HepG2 (cell line): ENCODE measurements around the gene SPACA4. TPM values are rescaled to one million over a fixed set of nuclear protein-coding genes. Genes with fewer than 3 reads are reported as not detected.

ENCODE experiments used
- BCL6 ChIP-seq: IDR thresholded peaks from 2 replicates; pipeline ENCODE4 v1.6.1; 2016; ENCODE audit warnings: missing genetic modification reagents, missing compliant biosample characterization
- HIVEP1 ChIP-seq: sonication (generic); formaldehyde crosslinking; IDR thresholded peaks from 2 replicates; pipeline ENCODE4 v1.4.0; 2020; ENCODE audit warnings: mild to moderate bottlenecking, missing genetic modification reagents
- HNRNPLL ChIP-seq: fragments of 200-400 bp; formaldehyde crosslinking; IDR thresholded peaks from 2 replicates; pipeline ENCODE4 v1.6.1; 2017; ENCODE audit warnings: mild to moderate bottlenecking, low read depth, low read length; ENCODE audit not compliant: poor library complexity, severe bottlenecking
- KLF16 ChIP-seq, 2 experiments: sonication (generic) in 1 of 2; formaldehyde crosslinking in 1 of 2; IDR thresholded peaks; 2 replicates each; pipeline versions ENCODE4 v1.6.1 to v1.8.0; 2016 to 2023; ENCODE audit warnings: missing genetic modification reagents in 2 of 2, missing compliant biosample characterization in 1 of 2
- MEF2D ChIP-seq: sonication (generic); formaldehyde crosslinking; IDR thresholded peaks from 2 replicates; pipeline ENCODE4 v1.5.1; 2020; ENCODE audit warnings: mild to moderate bottlenecking, missing genetic modification reagents
- MIER2 ChIP-seq: IDR thresholded peaks from 2 replicates; pipeline ENCODE4 v1.6.1; 2016; ENCODE audit warnings: missing biosample characterization, missing genetic modification reagents
- MTA3 ChIP-seq: sonication (generic); formaldehyde crosslinking; IDR thresholded peaks from 2 replicates; pipeline ENCODE4 v1.4.0; 2020; ENCODE audit warnings: missing genetic modification reagents
- NFATC3 ChIP-seq: sonication (generic); formaldehyde crosslinking; IDR thresholded peaks from 2 replicates; pipeline ENCODE4 v1.5.1; 2020; ENCODE audit warnings: mild to moderate bottlenecking, missing genetic modification reagents
- RAD21 ChIP-seq: fragments of 450-650 bp; formaldehyde crosslinking; IDR thresholded peaks from 2 replicates; pipeline ENCODE4 v1.5.0; 2020; ENCODE audit warnings: mild to moderate bottlenecking
- RCOR2 ChIP-seq: IDR thresholded peaks from 2 replicates; pipeline ENCODE4 v1.6.1; 2016; ENCODE audit warnings: missing biosample characterization, missing genetic modification reagents
- REPIN1 ChIP-seq: sonication (generic); formaldehyde crosslinking; IDR thresholded peaks from 2 replicates; pipeline ENCODE4 v1.8.0; 2022; ENCODE audit warnings: missing genetic modification reagents, low read depth, mild to moderate bottlenecking, borderline replicate concordance
- TBX2 ChIP-seq: sonication (generic); formaldehyde crosslinking; IDR thresholded peaks from 2 replicates; pipeline ENCODE4 v1.5.0; 2020; ENCODE audit warnings: missing genetic modification reagents, mild to moderate bottlenecking, borderline replicate concordance
- THAP11 ChIP-seq: IDR thresholded peaks from 2 replicates; pipeline ENCODE4 v1.6.1; 2016; ENCODE audit warnings: missing biosample characterization, missing genetic modification reagents
- ZFX ChIP-seq: sonication (generic); formaldehyde crosslinking; IDR thresholded peaks from 2 replicates; pipeline ENCODE4 v1.4.0; 2020; ENCODE audit warnings: mild to moderate bottlenecking, low read depth, missing genetic modification reagents, moderate library complexity
- ZNF251 ChIP-seq: sonication (generic); formaldehyde crosslinking; IDR thresholded peaks from 2 replicates; pipeline ENCODE4 v1.9.0; 2021; ENCODE audit warnings: mild to moderate bottlenecking, missing genetic modification reagents
- ZNF317 ChIP-seq: sonication (generic); formaldehyde crosslinking; IDR thresholded peaks from 2 replicates; pipeline ENCODE4 v1.5.0; 2020; ENCODE audit warnings: mild to moderate bottlenecking, missing genetic modification reagents
- ZNF720 ChIP-seq: sonication (generic); formaldehyde crosslinking; IDR thresholded peaks from 2 replicates; pipeline ENCODE4 v1.4.0; 2020; ENCODE audit warnings: missing genetic modification reagents
- ZNF792 ChIP-seq: IDR thresholded peaks from 2 replicates; pipeline ENCODE4 v1.6.1; 2016
- polyA plus RNA-seq, 8 experiments: library from polyadenylated mRNA; depleted of rRNA in 3 of 8; stranded (reverse) in 7 of 8; unstranded in 1 of 8; fragments of >200 nt; fragmentation: Illumina TruSeq in 4 of 8; extraction: Trizol in 4 of 8; gene quantifications; 2 replicates each; pipeline versions ENCODE4 v1.2.1 to v1.2.3, GENCODE V29; 2011 to 2016; ENCODE audit warnings: low read depth in 4 of 8, missing spikeins in 1 of 8, mixed read lengths in 1 of 8; ENCODE audit not compliant: insufficient read depth in 1 of 8
- total RNA-seq, 5 experiments: library from RNA; depleted of rRNA; stranded (reverse); fragments of >200 nt; fragmentation: Illumina TruSeq; extraction: Trizol; gene quantifications; 2 replicates each; pipeline ENCODE4 v1.2.3, GENCODE V29; 2016; ENCODE audit warnings: low read depth in 1 of 5
- TF ChIP-seq, protein P1 (sequence below): IDR thresholded peaks from 2 replicates; pipeline ENCODE4 v1.6.1; 2016; ENCODE audit warnings: mild to moderate bottlenecking, missing biosample characterization, missing genetic modification reagents
- TF ChIP-seq, protein P2 (sequence below): sonication (generic); formaldehyde crosslinking; IDR thresholded peaks from 2 replicates; pipeline ENCODE4 v1.4.0; 2020; ENCODE audit warnings: mild to moderate bottlenecking, low read depth, missing genetic modification reagents
- TF ChIP-seq, protein P3 (sequence below): sonication (generic); formaldehyde crosslinking; IDR thresholded peaks from 2 replicates; pipeline ENCODE4 v1.8.0; 2022; ENCODE audit warnings: missing genetic modification reagents, mild to moderate bottlenecking, borderline replicate concordance
- TF ChIP-seq, protein P4 (sequence below): sonication (generic); formaldehyde crosslinking; IDR thresholded peaks from 2 replicates; pipeline ENCODE4 v1.8.0; 2022; ENCODE audit warnings: mild to moderate bottlenecking, missing genetic modification reagents
- TF ChIP-seq, protein P5 (sequence below): IDR thresholded peaks from 2 replicates; pipeline ENCODE4 v1.6.1; 2016; ENCODE audit warnings: missing biosample characterization, missing genetic modification reagents, low read depth

SPACA4 gene
- total and polyA plus RNA-seq, 2 of the 13 experiments (the other 11 are each of a cell fraction or from before 2014, with no cell fraction given): not detected

DNA sequence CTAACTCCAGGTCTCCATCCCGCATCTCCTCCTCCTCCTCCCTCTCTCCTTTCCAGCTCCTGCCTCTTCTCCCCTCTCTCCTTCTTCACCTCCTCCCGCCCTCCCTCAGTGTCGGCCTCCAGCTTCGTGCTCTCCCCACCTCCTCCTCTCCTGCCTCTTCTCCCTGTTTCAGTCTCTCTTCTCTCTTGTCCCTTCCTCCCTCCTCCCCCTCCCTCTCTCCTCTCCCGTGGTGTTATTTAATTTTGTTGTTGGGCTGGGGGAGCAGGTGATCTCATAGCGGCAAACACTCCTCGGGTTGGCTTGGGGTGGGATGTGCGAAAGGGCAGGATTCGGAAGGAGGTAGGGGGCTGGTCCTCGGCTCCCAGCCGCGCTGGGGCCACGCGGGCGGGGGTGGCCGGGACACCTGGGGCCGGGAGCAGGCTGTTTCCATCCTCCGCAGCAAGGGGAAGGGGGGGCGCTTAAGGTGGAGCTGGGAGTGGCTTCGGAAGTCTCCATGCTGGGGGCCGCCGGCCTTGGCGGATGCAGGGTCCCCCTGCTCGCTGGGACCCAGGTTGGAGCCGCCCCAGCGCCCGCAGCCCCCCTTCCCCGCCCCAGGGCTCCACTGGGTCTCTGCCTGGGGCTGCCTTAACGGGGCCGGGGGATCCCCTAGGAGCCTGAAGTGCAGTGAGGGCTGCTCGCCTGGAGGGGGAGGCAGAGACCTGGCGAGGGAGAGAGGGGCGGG lies 39.6 kb downstream of the SPACA4 start, which contains the start of gene CA11 (continued):
- TF ChIP-seq ZNF317 (CRISPR knock-in tag) (0 out of 2 replicates have a peak, but pooled peaks have one; percentile 21), RAD21 (CRISPR knock-in tag) (peak; percentile 88), MTA3 (no peak), HNRNPLL (peak; percentile 46), NFATC3 (peak; percentile 56; the same call in 1 of the 2 replicates), MEF2D (no peak), RCOR2 (CRISPR knock-in tag) (0 out of 2 replicates have a peak, but pooled peaks have one; percentile 32), ZFX (CRISPR knock-in tag) (no peak), REPIN1 (CRISPR knock-in tag) (peak; percentile 25; the same call in 1 of the 2 replicates), ZNF792 (CRISPR knock-in tag) (peak; percentile 16; the same call in 1 of the 2 replicates), BCL6 (CRISPR knock-in tag) (peak; percentile 18; the same call in 1 of the 2 replicates), KLF16 (CRISPR knock-in tag; IDR thresholded peaks at IDR 0.05) (peak in 1 of 2 experiments; percentile 58; a peak in 1 of 4 replicates), MIER2 (CRISPR knock-in tag) (no peak), ZNF720 (CRISPR knock-in tag) (no peak), ZNF251 (no peak), THAP11 (CRISPR knock-in tag) (peak; percentile 89), HIVEP1 (CRISPR knock-in tag) (peak; percentile 56; the same call in 1 of the 2 replicates), TBX2 (no peak)
- TF ChIP-seq, protein P1, sequence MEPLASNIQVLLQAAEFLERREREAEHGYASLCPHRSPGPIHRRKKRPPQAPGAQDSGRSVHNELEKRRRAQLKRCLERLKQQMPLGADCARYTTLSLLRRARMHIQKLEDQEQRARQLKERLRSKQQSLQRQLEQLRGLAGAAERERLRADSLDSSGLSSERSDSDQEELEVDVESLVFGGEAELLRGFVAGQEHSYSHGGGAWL (CRISPR knock-in tag): 0 out of 2 replicates have a peak, but pooled peaks have one; percentile 30
- TF ChIP-seq, protein P2, sequence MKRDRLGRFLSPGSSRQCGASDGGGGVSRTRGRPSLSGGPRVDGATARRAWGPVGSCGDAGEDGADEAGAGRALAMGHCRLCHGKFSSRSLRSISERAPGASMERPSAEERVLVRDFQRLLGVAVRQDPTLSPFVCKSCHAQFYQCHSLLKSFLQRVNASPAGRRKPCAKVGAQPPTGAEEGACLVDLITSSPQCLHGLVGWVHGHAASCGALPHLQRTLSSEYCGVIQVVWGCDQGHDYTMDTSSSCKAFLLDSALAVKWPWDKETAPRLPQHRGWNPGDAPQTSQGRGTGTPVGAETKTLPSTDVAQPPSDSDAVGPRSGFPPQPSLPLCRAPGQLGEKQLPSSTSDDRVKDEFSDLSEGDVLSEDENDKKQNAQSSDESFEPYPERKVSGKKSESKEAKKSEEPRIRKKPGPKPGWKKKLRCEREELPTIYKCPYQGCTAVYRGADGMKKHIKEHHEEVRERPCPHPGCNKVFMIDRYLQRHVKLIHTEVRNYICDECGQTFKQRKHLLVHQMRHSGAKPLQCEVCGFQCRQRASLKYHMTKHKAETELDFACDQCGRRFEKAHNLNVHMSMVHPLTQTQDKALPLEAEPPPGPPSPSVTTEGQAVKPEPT (CRISPR knock-in tag): peak; percentile 100
- TF ChIP-seq, protein P3, sequence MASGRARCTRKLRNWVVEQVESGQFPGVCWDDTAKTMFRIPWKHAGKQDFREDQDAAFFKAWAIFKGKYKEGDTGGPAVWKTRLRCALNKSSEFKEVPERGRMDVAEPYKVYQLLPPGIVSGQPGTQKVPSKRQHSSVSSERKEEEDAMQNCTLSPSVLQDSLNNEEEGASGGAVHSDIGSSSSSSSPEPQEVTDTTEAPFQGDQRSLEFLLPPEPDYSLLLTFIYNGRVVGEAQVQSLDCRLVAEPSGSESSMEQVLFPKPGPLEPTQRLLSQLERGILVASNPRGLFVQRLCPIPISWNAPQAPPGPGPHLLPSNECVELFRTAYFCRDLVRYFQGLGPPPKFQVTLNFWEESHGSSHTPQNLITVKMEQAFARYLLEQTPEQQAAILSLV: peak; percentile 56; the same call in 1 of the 2 replicates
- TF ChIP-seq, protein P4, sequence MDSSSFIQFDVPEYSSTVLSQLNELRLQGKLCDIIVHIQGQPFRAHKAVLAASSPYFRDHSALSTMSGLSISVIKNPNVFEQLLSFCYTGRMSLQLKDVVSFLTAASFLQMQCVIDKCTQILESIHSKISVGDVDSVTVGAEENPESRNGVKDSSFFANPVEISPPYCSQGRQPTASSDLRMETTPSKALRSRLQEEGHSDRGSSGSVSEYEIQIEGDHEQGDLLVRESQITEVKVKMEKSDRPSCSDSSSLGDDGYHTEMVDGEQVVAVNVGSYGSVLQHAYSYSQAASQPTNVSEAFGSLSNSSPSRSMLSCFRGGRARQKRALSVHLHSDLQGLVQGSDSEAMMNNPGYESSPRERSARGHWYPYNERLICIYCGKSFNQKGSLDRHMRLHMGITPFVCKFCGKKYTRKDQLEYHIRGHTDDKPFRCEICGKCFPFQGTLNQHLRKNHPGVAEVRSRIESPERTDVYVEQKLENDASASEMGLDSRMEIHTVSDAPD (CRISPR knock-in tag): no peak
- TF ChIP-seq, protein P5, sequence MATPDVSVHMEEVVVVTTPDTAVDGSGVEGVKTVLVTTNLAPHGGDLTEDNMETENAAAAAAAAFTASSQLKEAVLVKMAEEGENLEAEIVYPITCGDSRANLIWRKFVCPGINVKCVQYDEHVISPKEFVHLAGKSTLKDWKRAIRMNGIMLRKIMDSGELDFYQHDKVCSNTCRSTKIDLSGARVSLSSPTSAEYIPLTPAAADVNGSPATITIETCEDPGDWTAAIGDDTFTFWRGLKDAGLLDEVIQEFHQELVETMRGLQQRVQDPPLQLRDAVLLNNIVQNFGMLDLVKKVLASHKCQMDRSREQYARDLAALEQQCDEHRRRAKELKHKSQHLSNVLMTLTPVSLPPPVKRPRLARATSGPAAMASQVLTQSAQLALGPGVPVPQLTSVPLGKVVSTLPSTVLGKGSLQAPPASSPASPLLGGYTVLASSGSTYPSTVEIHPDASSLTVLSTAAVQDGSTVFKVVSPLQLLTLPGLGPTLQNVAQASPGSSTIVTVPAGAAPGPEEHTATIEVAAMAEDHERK (CRISPR knock-in tag): no peak
